Activated CD8-positive, alpha-beta memory T cell treated with anti-CD3 and anti-CD28 coated beads, Interleukin-2, amount 50 U/mL, for 48 hours (primary cell): ENCODE measurements around the gene ATP10A.

Experiments used
- DNase-seq: peaks from one replicate; pipeline ENCODE4 v3.0.0-alpha.2; 2020

Gene ATP10A

GRCh38 chr15:25697586-25697985 lies 165.5 kb downstream of the ATP10A start:
- DNase-seq: no peak

- DNase-seq: no peak
Measured at GRCh38 chr15:25695875-25696760, 167.0 kb downstream of the ATP10A start.

- no peak for DNase-seq
Measured at GRCh38 chr15:25694823-25695312, 168.3 kb downstream of the ATP10A start.

GRCh38 chr15:25694239-25694584 lies 168.9 kb downstream of the ATP10A start:
- DNase-seq: no peak

- peak; percentile 69 for DNase-seq
Measured at GRCh38 chr15:25693321-25694238, 169.5 kb downstream of the ATP10A start.

- no peak for DNase-seq
Measured at GRCh38 chr15:25691544-25692430, 171.3 kb downstream of the ATP10A start.

- no peak for DNase-seq
Measured at GRCh38 chr15:25690673-25691543, 172.2 kb downstream of the ATP10A start.

- no peak for DNase-seq
Measured at GRCh38 chr15:25689592-25689991, 173.5 kb downstream of the ATP10A start.

- no peak for DNase-seq
Measured at GRCh38 chr15:25688166-25688565, 175.0 kb downstream of the ATP10A start.

- no peak for DNase-seq
Measured at GRCh38 chr15:25687689-25688088, 175.4 kb downstream of the ATP10A start.

- DNase-seq: no peak
Measured at GRCh38 chr15:25687276-25687675, 175.9 kb downstream of the ATP10A start.

GRCh38 chr15:25686780-25687179 lies 176.3 kb downstream of the ATP10A start:
- no peak for DNase-seq

- DNase-seq: no peak
Measured at GRCh38 chr15:25684521-25685431, 178.4 kb downstream of the ATP10A start.

- no peak for DNase-seq
Measured at GRCh38 chr15:25683911-25684310, 179.2 kb downstream of the ATP10A start.

GRCh38 chr15:25683415-25683814 lies 179.7 kb downstream of the ATP10A start:
- DNase-seq: no peak

- DNase-seq: no peak
Measured at GRCh38 chr15:25682340-25682739, 180.8 kb downstream of the ATP10A start.

GRCh38 chr15:25680686-25681025 lies 182.5 kb downstream of the ATP10A start:
- DNase-seq: no peak

GRCh38 chr15:25679964-25680685 lies 183.0 kb downstream of the ATP10A start:
- DNase-seq: no peak

- DNase-seq: no peak
Measured at GRCh38 chr15:25679492-25679891, 183.6 kb downstream of the ATP10A start.

GRCh38 chr15:25678500-25678855 lies 184.6 kb downstream of the ATP10A start:
- DNase-seq: no peak
